Body of pancreas (tissue), 4 donors: Measurements from ENCODE around the gene SNAPC4.

Experiments used
- POLR2A ChIP-seq, 3 donors: fragments of 450-650 bp; IDR thresholded peaks; one replicate each; pipeline ENCODE4 v1.6.1; 2016; ENCODE audit warnings: antibody characterized with exemption in 3 of 3, mild to moderate bottlenecking in 2 of 3
- TF ChIP-seq, protein P1 (sequence below), 7 experiments: fragments of 450-650 bp in 4 of 7; fragments of 200-600 bp in 3 of 7; sonication (generic) in 3 of 7; IDR thresholded peaks; one replicate each; pipeline ENCODE4 v1.5.1; 2016 to 2019; ENCODE audit warnings: antibody characterized with exemption in 7 of 7

DNA sequence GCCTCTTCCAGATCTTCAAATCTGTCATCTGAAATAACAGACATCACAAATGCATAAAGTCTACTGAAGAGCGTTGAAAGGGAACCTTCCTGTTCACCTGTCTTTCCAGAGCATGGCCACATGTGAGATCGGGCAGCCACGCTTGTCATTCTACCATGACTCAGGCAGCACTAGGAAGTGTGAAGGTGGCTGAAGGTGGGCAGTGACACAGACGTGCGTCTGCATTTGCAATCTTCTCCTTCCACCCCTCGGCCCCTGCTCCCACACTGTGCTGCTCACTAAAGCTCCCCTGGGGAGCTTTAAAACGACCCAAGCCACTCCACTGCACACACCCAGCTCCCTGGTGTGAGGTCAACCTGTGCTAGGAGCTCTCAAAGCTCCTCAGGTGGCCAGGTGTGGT is 7.9 kb upstream of the SNAPC4 start:
- TF ChIP-seq, protein P1, sequence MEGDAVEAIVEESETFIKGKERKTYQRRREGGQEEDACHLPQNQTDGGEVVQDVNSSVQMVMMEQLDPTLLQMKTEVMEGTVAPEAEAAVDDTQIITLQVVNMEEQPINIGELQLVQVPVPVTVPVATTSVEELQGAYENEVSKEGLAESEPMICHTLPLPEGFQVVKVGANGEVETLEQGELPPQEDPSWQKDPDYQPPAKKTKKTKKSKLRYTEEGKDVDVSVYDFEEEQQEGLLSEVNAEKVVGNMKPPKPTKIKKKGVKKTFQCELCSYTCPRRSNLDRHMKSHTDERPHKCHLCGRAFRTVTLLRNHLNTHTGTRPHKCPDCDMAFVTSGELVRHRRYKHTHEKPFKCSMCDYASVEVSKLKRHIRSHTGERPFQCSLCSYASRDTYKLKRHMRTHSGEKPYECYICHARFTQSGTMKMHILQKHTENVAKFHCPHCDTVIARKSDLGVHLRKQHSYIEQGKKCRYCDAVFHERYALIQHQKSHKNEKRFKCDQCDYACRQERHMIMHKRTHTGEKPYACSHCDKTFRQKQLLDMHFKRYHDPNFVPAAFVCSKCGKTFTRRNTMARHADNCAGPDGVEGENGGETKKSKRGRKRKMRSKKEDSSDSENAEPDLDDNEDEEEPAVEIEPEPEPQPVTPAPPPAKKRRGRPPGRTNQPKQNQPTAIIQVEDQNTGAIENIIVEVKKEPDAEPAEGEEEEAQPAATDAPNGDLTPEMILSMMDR (IDR thresholded peaks at IDR 0.05): no peak
- no peak for TF ChIP-seq POLR2A (IDR thresholded peaks at IDR 0.05)
